NB4 (cell line): ENCODE results near the gene FKBP5.

Experiments
- CTCF ChIP-seq: IDR thresholded peaks from one replicate; pipeline ENCODE4 v1.5.1; 2012; ENCODE audit warnings: low read depth, low read length
- POLR2A ChIP-seq: IDR thresholded peaks from 2 replicates; pipeline ENCODE4 v1.6.1; 2011; ENCODE audit warnings: mild to moderate bottlenecking; ENCODE audit not compliant: insufficient read length; ENCODE audit errors: extremely low read depth
- TF ChIP-seq, protein P1 (sequence below): IDR thresholded peaks from 2 replicates; pipeline ENCODE4 v1.6.1; 2011; ENCODE audit warnings: low read depth, low read length

DNA sequence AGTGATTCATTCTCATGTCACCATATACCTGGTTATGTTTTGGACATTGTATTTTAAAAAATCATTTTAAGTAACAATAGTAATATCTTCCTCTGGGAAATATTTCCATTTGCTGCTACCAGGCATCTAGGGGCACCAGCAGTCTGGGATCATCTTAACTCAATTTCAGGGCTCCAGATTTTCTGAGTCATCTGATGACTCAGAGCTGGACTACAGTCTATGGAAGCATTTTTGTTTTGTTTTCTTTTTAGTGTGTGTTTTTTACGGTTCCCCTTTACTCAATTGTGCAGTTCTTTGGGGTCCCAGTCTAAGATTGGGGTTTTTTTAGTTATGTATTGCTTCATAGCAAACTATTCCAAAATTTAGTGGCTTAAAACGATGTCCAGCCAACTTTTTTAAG is 5.7 kb upstream of the FKBP5 start:
- TF ChIP-seq CTCF, result no peak
- TF ChIP-seq POLR2A, result no peak
- TF ChIP-seq, protein P1, sequence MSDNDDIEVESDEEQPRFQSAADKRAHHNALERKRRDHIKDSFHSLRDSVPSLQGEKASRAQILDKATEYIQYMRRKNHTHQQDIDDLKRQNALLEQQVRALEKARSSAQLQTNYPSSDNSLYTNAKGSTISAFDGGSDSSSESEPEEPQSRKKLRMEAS, result no peak
